ENCODE data around the gene GPT2.

GPT2 gene

GRCh38 chr16:46950009-46950408 lies 65.8 kb downstream of the GPT2 start:
- no peak for DNase-seq (ENCODE audit: low read depth in 1 of 2, low spot score in 1 of 2)
- no peak for TF ChIP-seq JUND (IDR thresholded peaks at IDR 0.05; ENCODE audit: low read depth)
- in situ Hi-C loops (cut with HindIII; ENCODE audit: low pct_unique_long_range_greater_than_20kb, low sequenced_read_pairs) = no loop called here

- TF ChIP-seq JUND (IDR thresholded peaks at IDR 0.05; ENCODE audit: low read depth) = no peak
- in situ Hi-C loops (cut with HindIII; ENCODE audit: low pct_unique_long_range_greater_than_20kb, low sequenced_read_pairs) = no loop called here
- peak in 1 of 2 experiments; percentile 69 for DNase-seq (ENCODE audit: low read depth in 1 of 2, low spot score in 1 of 2)
Measured at GRCh38 chr16:46954562-46954961, 70.4 kb downstream of the GPT2 start.

- in situ Hi-C loops (cut with HindIII; ENCODE audit: low pct_unique_long_range_greater_than_20kb, low sequenced_read_pairs) = no loop called here
Measured at GRCh38 chr16:46961373-46962353, 77.5 kb downstream of the GPT2 start.

GRCh38 chr16:46962629-46963028 lies 78.5 kb downstream of the GPT2 start:
- DNase-seq (ENCODE audit: low read depth in 1 of 2, low spot score in 1 of 2) = no peak
- no peak for TF ChIP-seq JUND (IDR thresholded peaks at IDR 0.05; ENCODE audit: low read depth)
- in situ Hi-C loops (cut with HindIII; ENCODE audit: low pct_unique_long_range_greater_than_20kb, low sequenced_read_pairs) = no loop called here

More at GRCh38 chr16:46961373-46962353, 77.5 kb downstream of the GPT2 start:
- DNase-seq (ENCODE audit: low read depth in 1 of 2, low spot score in 1 of 2) = no peak
- no peak for TF ChIP-seq JUND (IDR thresholded peaks at IDR 0.05; ENCODE audit: low read depth)

- in situ Hi-C loops (cut with HindIII; ENCODE audit: low pct_unique_long_range_greater_than_20kb, low sequenced_read_pairs) = no loop called here
- no peak for TF ChIP-seq JUND (IDR thresholded peaks at IDR 0.05; ENCODE audit: low read depth)
- no peak for DNase-seq (ENCODE audit: low read depth in 1 of 2, low spot score in 1 of 2)
Measured at GRCh38 chr16:46968063-46968435, 83.9 kb downstream of the GPT2 start.

GRCh38 chr16:46970089-46970488 lies 85.9 kb downstream of the GPT2 start:
- in situ Hi-C loops (cut with HindIII; ENCODE audit: low pct_unique_long_range_greater_than_20kb, low sequenced_read_pairs) = no loop called here
- no peak for DNase-seq (ENCODE audit: low read depth in 1 of 2, low spot score in 1 of 2)
- no peak for TF ChIP-seq JUND (IDR thresholded peaks at IDR 0.05; ENCODE audit: low read depth)

- in situ Hi-C loops (cut with HindIII; ENCODE audit: low pct_unique_long_range_greater_than_20kb, low sequenced_read_pairs) = no loop called here
- DNase-seq (ENCODE audit: low read depth in 1 of 2, low spot score in 1 of 2) = no peak
- no peak for TF ChIP-seq JUND (IDR thresholded peaks at IDR 0.05; ENCODE audit: low read depth)
Measured at GRCh38 chr16:46971271-46971670, 87.1 kb downstream of the GPT2 start.

GRCh38 chr16:46972429-46973206 lies 88.5 kb downstream of the GPT2 start:
- in situ Hi-C loops (cut with HindIII; ENCODE audit: low pct_unique_long_range_greater_than_20kb, low sequenced_read_pairs) = no loop called here
- DNase-seq (ENCODE audit: low read depth in 1 of 2, low spot score in 1 of 2) = peak; percentile 37 to 82
- TF ChIP-seq JUND (IDR thresholded peaks at IDR 0.05; ENCODE audit: low read depth) = no peak

GRCh38 chr16:46973207-46973995 lies 89.2 kb downstream of the GPT2 start, which contains the start of gene DNAJA2:
Gene DNAJA2, minus strand, starts transcription at chr16:46973674. Its CDS starts 102 bp downstream, at chr16:46973572.
- peak; percentile 65 to 85 for DNase-seq (ENCODE audit: low read depth in 1 of 2, low spot score in 1 of 2)
- in situ Hi-C loops (cut with HindIII; ENCODE audit: low pct_unique_long_range_greater_than_20kb, low sequenced_read_pairs) = no loop called here
- TF ChIP-seq JUND (IDR thresholded peaks at IDR 0.05; ENCODE audit: low read depth) = no peak

GRCh38 chr16:46973996-46974324 lies 89.8 kb downstream of the GPT2 start:
- TF ChIP-seq JUND (IDR thresholded peaks at IDR 0.05; ENCODE audit: low read depth) = no peak

GRCh38 chr16:46974352-46974751 lies 90.2 kb downstream of the GPT2 start:
- in situ Hi-C loops (cut with HindIII; ENCODE audit: low pct_unique_long_range_greater_than_20kb, low sequenced_read_pairs) = no loop called here
- TF ChIP-seq JUND (IDR thresholded peaks at IDR 0.05; ENCODE audit: low read depth) = no peak
- peak in 1 of 2 experiments; percentile 20 for DNase-seq (ENCODE audit: low read depth in 1 of 2, low spot score in 1 of 2)

More at GRCh38 chr16:46973996-46974324, 89.8 kb downstream of the GPT2 start:
- in situ Hi-C loops (cut with HindIII; ENCODE audit: low pct_unique_long_range_greater_than_20kb, low sequenced_read_pairs) = no loop called here
- DNase-seq (ENCODE audit: low read depth in 1 of 2, low spot score in 1 of 2) = no peak

- TF ChIP-seq JUND (IDR thresholded peaks at IDR 0.05; ENCODE audit: low read depth) = no peak
- in situ Hi-C loops (cut with HindIII; ENCODE audit: low pct_unique_long_range_greater_than_20kb, low sequenced_read_pairs) = no loop called here
- DNase-seq (ENCODE audit: low read depth in 1 of 2, low spot score in 1 of 2) = no peak
Measured at GRCh38 chr16:46975165-46975564, 91.0 kb downstream of the GPT2 start.
